ENCODE data around the gene DENND4B. TPM values are rescaled to one million over a fixed set of nuclear protein-coding genes. Genes with fewer than 3 reads are reported as not detected.

Gene DENND4B
- total and polyA plus RNA-seq, 10 of the 15 experiments (the other 5 are each of a cell fraction or from before 2014, with no cell fraction given): 12.0 to 74.8 (median 22.7) TPM

- TF ChIP-seq SIN3A (IDR thresholded peaks at IDR 0.05; ENCODE audit: low read depth, low read length) (no peak), HDAC2 (IDR thresholded peaks at IDR 0.05) (no peak), E2F8 (IDR thresholded peaks at IDR 0.05; ENCODE audit: low read depth, partially characterized antibody) (no peak), JUND (IDR thresholded peaks at IDR 0.05; ENCODE audit: low read depth, low read length) (no peak), PRDM15 (CRISPR knock-in tag; IDR thresholded peaks at IDR 0.05) (no peak), ZNF274 (IDR thresholded peaks at IDR 0.05; ENCODE audit: insufficient read depth, insufficient read length) (no peak), RCOR1 (conservative IDR thresholded peaks at IDR 0.05; ENCODE audit: low read depth, low read length) (no peak), POLR2AphosphoS5 (IDR thresholded peaks at IDR 0.05; ENCODE audit: low read length) (no peak), ZBED1 (IDR thresholded peaks at IDR 0.05; ENCODE audit: borderline replicate concordance) (no peak)
- TF ChIP-seq, protein P1, sequence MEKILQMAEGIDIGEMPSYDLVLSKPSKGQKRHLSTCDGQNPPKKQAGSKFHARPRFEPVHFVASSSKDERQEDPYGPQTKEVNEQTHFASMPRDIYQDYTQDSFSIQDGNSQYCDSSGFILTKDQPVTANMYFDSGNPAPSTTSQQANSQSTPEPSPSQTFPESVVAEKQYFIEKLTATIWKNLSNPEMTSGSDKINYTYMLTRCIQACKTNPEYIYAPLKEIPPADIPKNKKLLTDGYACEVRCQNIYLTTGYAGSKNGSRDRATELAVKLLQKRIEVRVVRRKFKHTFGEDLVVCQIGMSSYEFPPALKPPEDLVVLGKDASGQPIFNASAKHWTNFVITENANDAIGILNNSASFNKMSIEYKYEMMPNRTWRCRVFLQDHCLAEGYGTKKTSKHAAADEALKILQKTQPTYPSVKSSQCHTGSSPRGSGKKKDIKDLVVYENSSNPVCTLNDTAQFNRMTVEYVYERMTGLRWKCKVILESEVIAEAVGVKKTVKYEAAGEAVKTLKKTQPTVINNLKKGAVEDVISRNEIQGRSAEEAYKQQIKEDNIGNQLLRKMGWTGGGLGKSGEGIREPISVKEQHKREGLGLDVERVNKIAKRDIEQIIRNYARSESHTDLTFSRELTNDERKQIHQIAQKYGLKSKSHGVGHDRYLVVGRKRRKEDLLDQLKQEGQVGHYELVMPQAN (conservative IDR thresholded peaks at IDR 0.05): no peak
These were observed 3.6 kb downstream of the DENND4B start (continued) for GRCh38 chr1:153942766-153943549.

Data from GM12878 (cell line).